MG63 (cell line): ENCODE measurements around the gene HHIPL1. TPM values are rescaled to one million over a fixed set of nuclear protein-coding genes. Genes with fewer than 3 reads are reported as not detected.

Source experiments
- DNase-seq: peaks from one replicate; pipeline ENCODE4 v3.0.0-alpha.2; 2020
- H3K27me3 ChIP-seq: fragments of 250-450 bp; sonication (Bioruptor Pico); 2 replicates; pipeline ENCODE4 v1.5.1; 2020; ENCODE audit warnings: mild to moderate bottlenecking, moderate library complexity
- H3K36me3 ChIP-seq: fragments of 250-450 bp; sonication (Bioruptor Pico); 2 replicates; pipeline ENCODE4 v1.5.1; 2020; ENCODE audit warnings: mild to moderate bottlenecking, moderate library complexity
- H3K4me3 ChIP-seq: fragments of 250-450 bp; sonication (Bioruptor Pico); 2 replicates; pipeline ENCODE4 v1.5.1; 2020; ENCODE audit warnings: mild to moderate bottlenecking, moderate library complexity
- H3K9me3 ChIP-seq: fragments of 250-450 bp; sonication (Bioruptor Pico); 2 replicates; pipeline ENCODE4 v1.5.1; 2020; ENCODE audit warnings: mild to moderate bottlenecking, moderate library complexity
- total RNA-seq: library from RNA; depleted of rRNA; stranded (reverse); fragments of >200 nt; shearing (Covaris generic); gene quantifications from 2 replicates; pipeline ENCODE4 v1.2.3, GENCODE V29; 2014; ENCODE audit warnings: low replicate concordance

The HHIPL1 gene
- total RNA-seq, 1 experiment from 2014 or later: not detected

GRCh38 chr14:99605299-99605961 is 39.5 kb upstream of the HHIPL1 start:
- H3K9me3 ChIP-seq: no peaks in the 10 kb centered on the region
- H3K4me3 ChIP-seq: peak overlapping the region; percentile 68

GRCh38 chr14:99606359-99606758 is 38.6 kb upstream of the HHIPL1 start:
- Histone ChIP-seq H3K27me3 (no peaks in the 10 kb centered on the region), H3K9me3 (no peaks in the 10 kb centered on the region), H3K36me3 (no peaks in the 10 kb centered on the region), H3K4me3 (no peak overlapping the region)
- no peak for DNase-seq

More at GRCh38 chr14:99605299-99605961, 39.5 kb upstream of the HHIPL1 start:
- peak; percentile 58 for DNase-seq
- no peaks in the 10 kb centered on the region for H3K27me3 ChIP-seq
- H3K36me3 ChIP-seq: no peaks in the 10 kb centered on the region

- H3K36me3 ChIP-seq: no peaks in the 10 kb centered on the region
- H3K9me3 ChIP-seq: no peaks in the 10 kb centered on the region
- H3K27me3 ChIP-seq: no peaks in the 10 kb centered on the region
- no peak for DNase-seq
- no peak overlapping the region for H3K4me3 ChIP-seq
Observed at GRCh38 chr14:99608591-99608990, 36.3 kb upstream of the HHIPL1 start.

GRCh38 chr14:99609245-99610170 is 35.4 kb upstream of the HHIPL1 start:
- H3K4me3 ChIP-seq: no peak overlapping the region
- H3K27me3 ChIP-seq: no peaks in the 10 kb centered on the region
- DNase-seq: no peak
- no peaks in the 10 kb centered on the region for H3K9me3 ChIP-seq
- H3K36me3 ChIP-seq: no peaks in the 10 kb centered on the region

GRCh38 chr14:99611646-99612045 is 33.3 kb upstream of the HHIPL1 start:
- H3K9me3 ChIP-seq: no peaks in the 10 kb centered on the region
- H3K4me3 ChIP-seq: no peak overlapping the region

GRCh38 chr14:99612071-99612737 is 32.7 kb upstream of the HHIPL1 start:
- Histone ChIP-seq H3K27me3 (no peaks in the 10 kb centered on the region), H3K4me3 (no peak overlapping the region), H3K9me3 (no peaks in the 10 kb centered on the region), H3K36me3 (no peaks in the 10 kb centered on the region)
- DNase-seq: no peak

More at GRCh38 chr14:99611646-99612045, 33.3 kb upstream of the HHIPL1 start:
- DNase-seq: no peak
- H3K36me3 ChIP-seq: no peaks in the 10 kb centered on the region
- no peaks in the 10 kb centered on the region for H3K27me3 ChIP-seq

- Histone ChIP-seq H3K36me3 (no peaks in the 10 kb centered on the region), H3K9me3 (no peaks in the 10 kb centered on the region), H3K4me3 (no peak overlapping the region), H3K27me3 (no peaks in the 10 kb centered on the region)
- peak; percentile 59 for DNase-seq
Observed at GRCh38 chr14:99612738-99613330, 32.1 kb upstream of the HHIPL1 start.

GRCh38 chr14:99615497-99616157 is 29.3 kb upstream of the HHIPL1 start:
- no peak for DNase-seq
- no peaks in the 10 kb centered on the region for H3K36me3 ChIP-seq
- no peak overlapping the region for H3K4me3 ChIP-seq
- no peaks in the 10 kb centered on the region for H3K27me3 ChIP-seq
- H3K9me3 ChIP-seq: no peaks in the 10 kb centered on the region

- H3K27me3 ChIP-seq: no peaks in the 10 kb centered on the region
- no peak for DNase-seq
- no peaks in the 10 kb centered on the region for H3K9me3 ChIP-seq
- H3K4me3 ChIP-seq: no peak overlapping the region
- no peaks in the 10 kb centered on the region for H3K36me3 ChIP-seq
Observed at GRCh38 chr14:99616832-99617800, 27.8 kb upstream of the HHIPL1 start.

- peak; percentile 5 for DNase-seq
Observed at GRCh38 chr14:99619835-99620834, 24.8 kb upstream of the HHIPL1 start.

GRCh38 chr14:99621948-99622347 is 23.0 kb upstream of the HHIPL1 start:
- Histone ChIP-seq H3K4me3 (no peak overlapping the region), H3K9me3 (no peaks in the 10 kb centered on the region), H3K36me3 (no peaks in the 10 kb centered on the region), H3K27me3 (no peaks in the 10 kb centered on the region)
- DNase-seq: no peak

More at GRCh38 chr14:99619835-99620834, 24.8 kb upstream of the HHIPL1 start:
- H3K4me3 ChIP-seq: no peak overlapping the region
- H3K9me3 ChIP-seq: no peaks in the 10 kb centered on the region
- no peaks in the 10 kb centered on the region for H3K36me3 ChIP-seq
- H3K27me3 ChIP-seq: no peaks in the 10 kb centered on the region

GRCh38 chr14:99624024-99624423 is 20.9 kb upstream of the HHIPL1 start:
- Histone ChIP-seq H3K27me3 (no peaks in the 10 kb centered on the region), H3K36me3 (no peaks in the 10 kb centered on the region), H3K9me3 (no peaks in the 10 kb centered on the region), H3K4me3 (no peak overlapping the region)
- no peak for DNase-seq

- no peak overlapping the region for H3K4me3 ChIP-seq
- DNase-seq: no peak
- H3K27me3 ChIP-seq: no peaks in the 10 kb centered on the region
- no peaks in the 10 kb centered on the region for H3K9me3 ChIP-seq
- H3K36me3 ChIP-seq: no peaks in the 10 kb centered on the region
Observed at GRCh38 chr14:99624971-99625370, 20.0 kb upstream of the HHIPL1 start.

- Histone ChIP-seq H3K4me3 (no peak overlapping the region), H3K9me3 (no peaks in the 10 kb centered on the region), H3K27me3 (no peaks in the 10 kb centered on the region), H3K36me3 (no peaks in the 10 kb centered on the region)
- DNase-seq: no peak
Observed at GRCh38 chr14:99625476-99625875, 19.5 kb upstream of the HHIPL1 start.
